HepG2 (cell line): ENCODE results near the gene BCKDHB. TPM values are rescaled to one million over a fixed set of nuclear protein-coding genes. Genes with fewer than 3 reads are reported as not detected.

Source experiments
- ATAC-seq: fragments of 200-7000 bp; cut with Tn5 transposase; 3 replicates; pipeline ENCODE4 v1.9.1; 2020; ENCODE audit warnings: mild to moderate bottlenecking, moderate library complexity
- BruUV-seq: library from RNA; stranded (reverse); fragments of 400-500 nt; replicated peaks from 2 replicates; lab custom pipeline; 2021; lab: Mats Ljungman, UMichigan
- CTCF ChIA-PET: fragments of 300-600 bp; formaldehyde crosslinking; extraction: SDS; loops from one replicate; lab custom pipeline; 2021; ENCODE audit warnings: low total read pairs, inconsistent platforms, low intra/inter-chr PET ratio; lab: Yijun Ruan, JAX
- POLR2A ChIA-PET: fragments of 350-600 bp; sonication (Branson Sonifier 250); formaldehyde crosslinking; loops from one replicate; lab custom pipeline; 2020; ENCODE audit warnings: antibody characterized with exemption, inconsistent platforms; lab: Yijun Ruan, JAX
- DNase-seq: peaks from one replicate; pipeline ENCODE4 v3.0.0-alpha.2; 2015; ENCODE audit warnings: low spot score
- FAIRE-seq: peaks from 3 replicates; lab custom pipeline; 2011; peaks lifted over from hg19 to GRCh38; lab: Jason Lieb, UNC
- H2AFZ ChIP-seq: one replicate; pipeline ENCODE4 v1.6.1; 2011; ENCODE audit warnings: low read length, inconsistent platforms
- H3K27ac ChIP-seq: fragments of 300-600 bp; 3 replicates; pipeline ENCODE4 v1.8.0; 2011; ENCODE audit warnings: mixed run types, mild to moderate bottlenecking, mixed read lengths, low read length, inconsistent platforms; ENCODE audit not compliant: insufficient read depth; ENCODE audit errors: extremely low read length
- H3K27me3 ChIP-seq, 2 experiments: fragments of 200-600 bp in 1 of 2; 2 replicates in 1 of 2; 3 replicates in 1 of 2; pipeline versions ENCODE4 v1.6.0 to v1.8.0; 2011; ENCODE audit warnings: low read length in 2 of 2, mild to moderate bottlenecking in 2 of 2, moderate library complexity in 2 of 2, inconsistent platforms in 1 of 2; ENCODE audit not compliant: insufficient read depth in 2 of 2, control insufficient read depth in 1 of 2
- H3K36me3 ChIP-seq, 2 experiments: fragments of 200-600 bp in 1 of 2; replicated peaks in 1 of 2; 2 replicates in 1 of 2; 3 replicates in 1 of 2; pipeline versions ENCODE4 v1.5.1 to v1.8.0; 2011; ENCODE audit warnings: low read length in 2 of 2, inconsistent platforms in 1 of 2; ENCODE audit not compliant: insufficient read depth in 2 of 2, control insufficient read depth in 1 of 2
- H3K4me1 ChIP-seq: 2 replicates; pipeline ENCODE4 v1.5.1; 2012; ENCODE audit warnings: low read length, inconsistent platforms; ENCODE audit not compliant: insufficient read depth
- H3K4me2 ChIP-seq: 2 replicates; pipeline ENCODE4 v1.6.0; 2011; ENCODE audit warnings: low read depth, low read length, inconsistent platforms
- H3K4me3 ChIP-seq, 3 experiments: fragments of 200-600 bp in 1 of 3; sonication (generic), shearing (Covaris generic) in 1 of 3; replicated peaks in 1 of 3; 2 replicates each; pipeline ENCODE4 v1.5.1; 2011 to 2016; ENCODE audit warnings: low read length in 3 of 3, inconsistent platforms in 2 of 3, low read depth in 2 of 3, mild to moderate bottlenecking in 2 of 3, control low read depth in 1 of 3, mixed read lengths in 1 of 3; ENCODE audit not compliant: insufficient read depth in 1 of 3
- H3K79me2 ChIP-seq: one replicate; pipeline ENCODE4 v1.6.1; 2011; ENCODE audit warnings: low read length, inconsistent platforms; ENCODE audit not compliant: insufficient read depth
- H3K9ac ChIP-seq: 2 replicates; pipeline ENCODE4 v1.6.0; 2011; ENCODE audit warnings: mild to moderate bottlenecking, low read depth, low read length, inconsistent platforms; ENCODE audit not compliant: insufficient read depth
- H3K9me3 ChIP-seq: 2 replicates; pipeline ENCODE4 v1.5.1; 2012; ENCODE audit warnings: mild to moderate bottlenecking, low read length
- H4K20me1 ChIP-seq: 2 replicates; pipeline ENCODE4 v1.6.0; 2011; ENCODE audit warnings: inconsistent platforms, mild to moderate bottlenecking, low read length, moderate library complexity; ENCODE audit not compliant: insufficient read depth
- ESRRA ChIP-seq: sonication (generic); formaldehyde crosslinking; IDR thresholded peaks from 2 replicates; pipeline ENCODE4 v1.5.1; 2020; ENCODE audit warnings: mild to moderate bottlenecking, low read depth, missing genetic modification reagents
- FOSL2 ChIP-seq: sonication (generic); formaldehyde crosslinking; IDR thresholded peaks from 2 replicates; pipeline ENCODE4 v1.4.0; 2020; ENCODE audit warnings: missing genetic modification reagents
- GLI4 ChIP-seq: sonication (generic); formaldehyde crosslinking; IDR thresholded peaks from 2 replicates; pipeline ENCODE4 v1.5.1; 2020; ENCODE audit warnings: missing genetic modification reagents, mild to moderate bottlenecking, moderate library complexity, borderline replicate concordance
- HMGXB4 ChIP-seq, 2 experiments: sonication (generic) in 1 of 2; formaldehyde crosslinking in 1 of 2; IDR thresholded peaks; 2 replicates each; pipeline versions ENCODE4 v1.4.0 to v1.6.1; 2018 to 2020; ENCODE audit warnings: missing genetic modification reagents in 2 of 2, borderline replicate concordance in 1 of 2, low read depth in 1 of 2, mild to moderate bottlenecking in 1 of 2, missing biosample characterization in 1 of 2
- IKZF4 ChIP-seq: sonication (generic); formaldehyde crosslinking; IDR thresholded peaks from 2 replicates; pipeline ENCODE4 v1.5.1; 2020; ENCODE audit warnings: borderline replicate concordance, mild to moderate bottlenecking, low read depth, missing genetic modification reagents; ENCODE audit errors: not compliant biosample characterization
- MLLT10 ChIP-seq: sonication (generic); formaldehyde crosslinking; IDR thresholded peaks from 2 replicates; pipeline ENCODE4 v1.4.0; 2020; ENCODE audit warnings: missing genetic modification reagents
- NCOR1 ChIP-seq: fragments of 200-600 bp; sonication (generic); IDR thresholded peaks from 2 replicates; pipeline ENCODE4 v1.7.0; 2017; ENCODE audit warnings: antibody characterized with exemption, low read length, borderline replicate concordance
- ZNF407 ChIP-seq: sonication (generic); formaldehyde crosslinking; IDR thresholded peaks from one replicate; pipeline ENCODE4 v1.5.1; 2020; ENCODE audit warnings: mild to moderate bottlenecking, missing genetic modification reagents; ENCODE audit errors: not compliant biosample characterization
- ZNF552 ChIP-seq: sonication (generic); formaldehyde crosslinking; IDR thresholded peaks from 2 replicates; pipeline ENCODE4 v1.9.0; 2022; ENCODE audit warnings: missing genetic modification reagents, mild to moderate bottlenecking, borderline replicate concordance
- ZNF674 ChIP-seq: sonication (generic); formaldehyde crosslinking; IDR thresholded peaks from 2 replicates; pipeline ENCODE4 v1.5.0; 2020; ENCODE audit warnings: low read depth, mild to moderate bottlenecking, missing genetic modification reagents
- ZSCAN30 ChIP-seq: sonication (generic); formaldehyde crosslinking; IDR thresholded peaks from 2 replicates; pipeline ENCODE4 v1.5.0; 2020; ENCODE audit warnings: mild to moderate bottlenecking, missing genetic modification reagents
- WGBS: methylation state at CpG from one replicate; pipeline ENCODE4 v1.1.6; 2017; ENCODE audit warnings: low lambda C conversion rate; 5-methylcytosine and 5-hydroxymethylcytosine counted together
- in situ Hi-C: cut with HindIII; loops from 2 replicates; pipeline ENCODE4 v1.10.0; 2017; ENCODE audit warnings: low pct_unique_long_range_greater_than_20kb; ENCODE audit not compliant: extremely low pct_ligation_motif_present
- intact Hi-C: fragments of 100-400 bp; cut with micrococcal nuclease; formaldehyde crosslinking; loops from one replicate; pipeline ENCODE4 v1.10.0; 2022; ENCODE audit not compliant: unreplicated experiment
- polyA plus RNA-seq, 8 experiments: library from polyadenylated mRNA; depleted of rRNA in 3 of 8; stranded (reverse) in 7 of 8; unstranded in 1 of 8; fragments of >200 nt; fragmentation: Illumina TruSeq in 4 of 8; extraction: Trizol in 4 of 8; gene quantifications; 2 replicates each; pipeline versions ENCODE4 v1.2.1 to v1.2.3, GENCODE V29; 2011 to 2016; ENCODE audit warnings: low read depth in 4 of 8, missing spikeins in 1 of 8, mixed read lengths in 1 of 8; ENCODE audit not compliant: insufficient read depth in 1 of 8
- total RNA-seq, 5 experiments: library from RNA; depleted of rRNA; stranded (reverse); fragments of >200 nt; fragmentation: Illumina TruSeq; extraction: Trizol; gene quantifications; 2 replicates each; pipeline ENCODE4 v1.2.3, GENCODE V29; 2016; ENCODE audit warnings: low read depth in 1 of 5

Gene BCKDHB
- total and polyA plus RNA-seq, 2 of the 13 experiments (the other 11 are each of a cell fraction or from before 2014, with no cell fraction given), result 10.8 to 13.6 TPM

- TF ChIP-seq HMGXB4 (CRISPR knock-in tag; IDR thresholded peaks at IDR 0.05; ENCODE audit: borderline replicate concordance in 1 of 2, low read depth in 1 of 2) (no peak), ZNF674 (no peak), MLLT10 (CRISPR knock-in tag) (no peak), ZSCAN30 (no peak), FOSL2 (CRISPR knock-in tag) (no peak), GLI4 (CRISPR knock-in tag) (no peak), ZNF552 (CRISPR knock-in tag) (no peak), NCOR1 (no peak)
- TF ChIP-seq, all 625 proteins: peak for 0
Observed at GRCh38 chr6:80343511-80343910, 237.0 kb downstream of the BCKDHB start (continued).

- intact Hi-C loops, result no loop called here
- no peak overlapping the region for H3K4me3 ChIP-seq
- no peaks in the 10 kb centered on the region for H4K20me1 ChIP-seq
- H3K9ac ChIP-seq, result no peak overlapping the region
- no peaks in the 10 kb centered on the region for H3K4me1 ChIP-seq
- H3K27ac ChIP-seq, result no peak overlapping the region
- H3K36me3 ChIP-seq, result no peaks in the 10 kb centered on the region
- DNase-seq (no peak), ATAC-seq (no peak), FAIRE-seq (no peak)
- no peak overlapping the region for H3K4me2 ChIP-seq
- BruUV-seq, result no TSS peak
- ChIA-PET POLR2A (no interaction called here), CTCF (no interaction called here)
- in situ Hi-C loops, result no loop called here
- H2AFZ ChIP-seq, result no peak overlapping the region
- H3K9me3 ChIP-seq, result no peaks in the 10 kb centered on the region
- no peaks in the 10 kb centered on the region for H3K79me2 ChIP-seq
- no peaks in the 10 kb centered on the region for H3K27me3 ChIP-seq
- TF ChIP-seq ESRRA (CRISPR knock-in tag), result no peak
- TF ChIP-seq IKZF4 (CRISPR knock-in tag), result no peak
- no peak for TF ChIP-seq ZNF407
- 86% methylated on average over 1 of the region's 1 CpG for WGBS
Observed at GRCh38 chr6:80347101-80347500, 240.6 kb downstream of the BCKDHB start.
